ENCODE measurements around the gene TM4SF18.

GRCh38 chr3:149299938-149300801 is 33.3 kb downstream of the TM4SF18 start:
- TF ChIP-seq CTCF (IDR thresholded peaks at IDR 0.05) = no peak
- no peak for TF ChIP-seq POLR2A (IDR thresholded peaks at IDR 0.05)
